Kidney (tissue), 14 donors: ENCODE results near the gene LTC4S. TPM values are rescaled to one million over a fixed set of nuclear protein-coding genes. Genes with fewer than 3 reads are reported as not detected.

Source experiments
- DNase-seq, 5 donors: peaks; one replicate each; pipeline ENCODE4 v3.0.0-alpha.2; 2013 to 2020
- FAIRE-seq: peaks from 2 replicates; lab custom pipeline; 2012; peaks lifted over from hg19 to GRCh38; lab: Jason Lieb, UNC
- H3K27ac ChIP-seq, 2 donors: one replicate each; pipeline ENCODE4 v1.7.0; 2013; ENCODE audit warnings: low read depth in 2 of 2, low read length in 2 of 2, inconsistent platforms in 1 of 2
- H3K27me3 ChIP-seq: one replicate; pipeline ENCODE4 v1.7.1; 2013; ENCODE audit warnings: low read length, inconsistent platforms; ENCODE audit not compliant: control insufficient read depth, insufficient read depth
- H3K36me3 ChIP-seq, 3 donors: one replicate each; pipeline versions ENCODE4 v1.7.0 to v1.7.1; 2013; ENCODE audit warnings: low read length in 3 of 3, control low read depth in 1 of 3, inconsistent platforms in 1 of 3; ENCODE audit not compliant: insufficient read depth in 3 of 3, control insufficient read depth in 2 of 3
- H3K4me1 ChIP-seq, 3 donors: one replicate each; pipeline versions ENCODE4 v1.7.0 to v1.7.1; 2013; ENCODE audit warnings: low read length in 3 of 3, inconsistent platforms in 1 of 3, low read depth in 1 of 3; ENCODE audit not compliant: control insufficient read depth in 2 of 3, insufficient read depth in 2 of 3
- H3K4me3 ChIP-seq, 3 donors: one replicate each; pipeline versions ENCODE4 v1.7.0 to v1.8.1; 2013; ENCODE audit warnings: low read length in 3 of 3, control low read depth in 1 of 3, inconsistent platforms in 1 of 3
- H3K9ac ChIP-seq, 3 donors: one replicate each; pipeline versions ENCODE4 v1.7.0 to v1.7.1; 2013; ENCODE audit warnings: low read length in 3 of 3, control low read depth in 1 of 3, inconsistent platforms in 1 of 3
- H3K9me3 ChIP-seq, 3 donors: one replicate each; pipeline versions ENCODE4 v1.7.0 to v1.7.1; 2013; ENCODE audit warnings: low read length in 3 of 3, control low read depth in 1 of 3, inconsistent platforms in 1 of 3; ENCODE audit not compliant: control insufficient read depth in 2 of 3, insufficient read depth in 1 of 3
- intact Hi-C: fragments of 100-400 bp; cut with DNase I; formaldehyde crosslinking; loops from one replicate; pipeline ENCODE4 v1.11.1; 2022
- microRNA-seq: library from miRNA; unstranded; fragments of <30 nt; microRNA quantifications from one replicate; pipeline ENCODE4 v1.2.0, GENCODE V29; 2020
- polyA plus RNA-seq: library from polyadenylated mRNA; stranded (reverse); fragments of 350-450 nt; fragmentation: Illumina TruSeq; extraction: RNeasy Lipid Tissue Mini Kit (QIAGEN cat#74804); gene quantifications from one replicate; pipeline ENCODE4 v1.2.3, GENCODE V29; 2014; ENCODE audit warnings: low read depth, low replicate concordance; ENCODE audit not compliant: insufficient read depth
- total RNA-seq: library from RNA; stranded (reverse); fragmentation: NEBNext Ultra II Directional; extraction: Animal tissue kit (Norgen Biotek cat#: 25700); gene quantifications from one replicate; pipeline ENCODE4 v1.2.1, GENCODE V29; 2021
- TF ChIP-seq, protein P1 (sequence below): IDR thresholded peaks from 3 replicates; pipeline ENCODE4 v1.5.1; 2012; ENCODE audit warnings: mild to moderate bottlenecking, moderate library complexity, borderline replicate concordance; ENCODE audit not compliant: insufficient read depth; ENCODE audit errors: extremely low read depth
- donor health status: control.
- donor health status: control.
- donor health status: control.
- donor health status: control.
- donor health status: control.
- donor health status: DM: yes; HTN: yes; CAD: no.
- donor health status: Normal renal cell carcinoma (clear cell type).

LTC4S gene
- total and polyA plus RNA-seq, 2 donors from 2014 or later: 20.1 to 30.6 TPM

DNA sequence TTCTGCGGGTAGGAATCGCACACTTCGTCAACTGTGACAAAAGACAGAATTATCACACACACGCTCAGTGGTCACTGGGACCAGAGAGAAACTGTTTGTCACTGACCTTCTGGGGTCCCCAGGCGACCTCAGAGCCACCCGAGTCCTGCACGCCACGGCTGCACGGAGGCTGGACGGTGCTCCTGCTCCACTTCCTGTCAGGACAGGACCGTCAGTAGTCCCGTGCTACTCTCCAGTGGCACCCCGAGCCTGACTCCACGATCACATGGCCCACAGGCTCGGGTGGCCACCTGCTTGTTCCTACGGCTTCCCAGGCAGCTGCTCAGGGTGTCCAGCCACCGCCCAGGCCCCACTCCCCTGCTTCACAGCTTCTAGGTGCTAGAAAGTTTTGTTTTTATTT, 47.0 kb downstream of the LTC4S start:
- TF ChIP-seq, protein P1, sequence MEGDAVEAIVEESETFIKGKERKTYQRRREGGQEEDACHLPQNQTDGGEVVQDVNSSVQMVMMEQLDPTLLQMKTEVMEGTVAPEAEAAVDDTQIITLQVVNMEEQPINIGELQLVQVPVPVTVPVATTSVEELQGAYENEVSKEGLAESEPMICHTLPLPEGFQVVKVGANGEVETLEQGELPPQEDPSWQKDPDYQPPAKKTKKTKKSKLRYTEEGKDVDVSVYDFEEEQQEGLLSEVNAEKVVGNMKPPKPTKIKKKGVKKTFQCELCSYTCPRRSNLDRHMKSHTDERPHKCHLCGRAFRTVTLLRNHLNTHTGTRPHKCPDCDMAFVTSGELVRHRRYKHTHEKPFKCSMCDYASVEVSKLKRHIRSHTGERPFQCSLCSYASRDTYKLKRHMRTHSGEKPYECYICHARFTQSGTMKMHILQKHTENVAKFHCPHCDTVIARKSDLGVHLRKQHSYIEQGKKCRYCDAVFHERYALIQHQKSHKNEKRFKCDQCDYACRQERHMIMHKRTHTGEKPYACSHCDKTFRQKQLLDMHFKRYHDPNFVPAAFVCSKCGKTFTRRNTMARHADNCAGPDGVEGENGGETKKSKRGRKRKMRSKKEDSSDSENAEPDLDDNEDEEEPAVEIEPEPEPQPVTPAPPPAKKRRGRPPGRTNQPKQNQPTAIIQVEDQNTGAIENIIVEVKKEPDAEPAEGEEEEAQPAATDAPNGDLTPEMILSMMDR: no peak
- FAIRE-seq: no peak

DNA sequence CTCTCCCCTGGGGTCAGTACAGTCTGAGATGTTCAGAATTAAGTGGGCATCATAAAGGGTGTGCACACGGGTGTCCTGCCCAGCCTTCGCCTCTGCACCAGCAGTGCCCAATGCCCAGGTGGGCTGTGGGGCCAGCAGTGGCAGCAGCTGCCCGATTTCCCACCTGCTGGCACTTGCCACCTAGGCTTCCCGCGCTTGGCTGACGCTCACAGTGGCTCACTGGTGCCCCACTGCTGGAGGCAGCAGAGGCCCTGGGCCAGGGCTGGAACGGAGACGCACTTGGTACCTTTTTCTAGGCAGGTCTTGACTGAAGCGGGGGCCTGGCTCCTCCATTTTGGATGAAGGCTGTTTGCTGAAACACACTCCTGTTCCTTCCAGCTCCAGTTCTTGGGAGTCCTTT, 47.8 kb downstream of the LTC4S start:
- peaks cover 0 to 38% (median 16%) of the 10 kb centered on the region in 3 donors for H3K36me3 ChIP-seq
- no peaks in the 10 kb centered on the region for H3K27me3 ChIP-seq
- FAIRE-seq: no peak
- peak in 1 of 5 donors; percentile 57 for DNase-seq
- no peak overlapping the region for H3K4me3 ChIP-seq
- intact Hi-C loops: no loop called here
- TF ChIP-seq, protein P1: no peak
- H3K4me1 ChIP-seq: peaks cover 0 to under 1% (median 0%) of the 10 kb centered on the region in 3 donors
- no peak overlapping the region for H3K27ac ChIP-seq
- H3K9me3 ChIP-seq: no peaks in the 10 kb centered on the region
- H3K9ac ChIP-seq: no peak overlapping the region

More for the DNA sequence above, 47.0 kb downstream of the LTC4S start:
- Histone ChIP-seq H3K9ac (no peak overlapping the region), H3K27me3 (no peaks in the 10 kb centered on the region), H3K4me1 (peaks cover 0 to 9% (median 0%) of the 10 kb centered on the region in 3 donors), H3K9me3 (no peaks in the 10 kb centered on the region), H3K27ac (no peak overlapping the region), H3K36me3 (peaks cover 0 to 46% (median 22%) of the 10 kb centered on the region in 3 donors), H3K4me3 (no peak overlapping the region)
- intact Hi-C loops: no loop called here
- DNase-seq: peak in 1 of 5 donors; percentile 66

Small RNAs within 50 kb of the gene (microRNA-seq; reads per million reads assigned to microRNA genes)
- gene MIR1229: 1.4 reads per million

Other genes with a start within 250 kb of the LTC4S start
- 56.3 TPM for gene RUFY1, start 243.4 kb upstream of the LTC4S start, total RNA-seq
- gene RUFY1, start 243.4 kb upstream of the LTC4S start, polyA plus RNA-seq: 48.5 TPM
- 564 TPM for gene HNRNPH1, start 170.3 kb upstream of the LTC4S start, total RNA-seq
- gene HNRNPH1, start 170.3 kb upstream of the LTC4S start, polyA plus RNA-seq: 191 TPM
- gene CBY3, start 113.0 kb upstream of the LTC4S start, total RNA-seq: not detected
- gene CBY3, start 113.0 kb upstream of the LTC4S start, polyA plus RNA-seq: not detected
- gene CANX, start 95.0 kb upstream of the LTC4S start, total RNA-seq: 824 TPM
- gene CANX, start 95.0 kb upstream of the LTC4S start, polyA plus RNA-seq: 208 TPM
- gene MAML1, start 61.2 kb upstream of the LTC4S start, total RNA-seq: 26.8 TPM
- 5.3 TPM for gene MAML1, start 61.2 kb upstream of the LTC4S start, polyA plus RNA-seq
- gene MGAT4B, start 12.9 kb downstream of the LTC4S start, total RNA-seq: 174 TPM
- 79.4 TPM for gene MGAT4B, start 12.9 kb downstream of the LTC4S start, polyA plus RNA-seq
- 249 TPM for gene SQSTM1, start 26.9 kb downstream of the LTC4S start, total RNA-seq
- gene SQSTM1, start 26.9 kb downstream of the LTC4S start, polyA plus RNA-seq: 309 TPM
- gene MRNIP, start 64.8 kb downstream of the LTC4S start, total RNA-seq: 36.6 TPM
- gene MRNIP, start 64.8 kb downstream of the LTC4S start, polyA plus RNA-seq: 25.3 TPM
- gene TBC1D9B, start 113.9 kb downstream of the LTC4S start, total RNA-seq: 117 TPM
- gene TBC1D9B, start 113.9 kb downstream of the LTC4S start, polyA plus RNA-seq: 49.5 TPM